Measurements from ENCODE around the gene UTP25.

DNA sequence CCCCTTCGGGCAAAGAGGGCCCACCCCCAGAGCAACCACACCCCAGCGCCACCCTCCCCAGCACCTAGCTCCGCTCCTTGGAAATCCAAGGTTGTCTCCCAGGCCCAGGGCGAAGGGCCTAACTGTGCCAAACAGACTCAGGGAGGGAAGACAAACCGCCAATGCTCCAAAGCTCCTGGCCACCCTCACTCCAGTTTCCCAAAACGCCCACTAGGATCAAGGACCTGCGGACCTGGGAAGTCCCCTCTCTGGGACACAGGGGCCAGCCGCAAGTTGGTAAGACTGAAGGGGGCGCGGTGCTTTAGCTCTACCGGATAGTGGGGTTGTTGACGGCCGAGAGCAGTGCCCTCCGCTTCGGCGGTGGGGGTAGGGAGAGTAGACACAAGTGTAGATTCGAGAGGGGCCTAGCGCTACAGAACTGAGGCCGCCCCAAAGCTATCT is 22.4 kb upstream of the UTP25 start:
- TF ChIP-seq, protein P1, sequence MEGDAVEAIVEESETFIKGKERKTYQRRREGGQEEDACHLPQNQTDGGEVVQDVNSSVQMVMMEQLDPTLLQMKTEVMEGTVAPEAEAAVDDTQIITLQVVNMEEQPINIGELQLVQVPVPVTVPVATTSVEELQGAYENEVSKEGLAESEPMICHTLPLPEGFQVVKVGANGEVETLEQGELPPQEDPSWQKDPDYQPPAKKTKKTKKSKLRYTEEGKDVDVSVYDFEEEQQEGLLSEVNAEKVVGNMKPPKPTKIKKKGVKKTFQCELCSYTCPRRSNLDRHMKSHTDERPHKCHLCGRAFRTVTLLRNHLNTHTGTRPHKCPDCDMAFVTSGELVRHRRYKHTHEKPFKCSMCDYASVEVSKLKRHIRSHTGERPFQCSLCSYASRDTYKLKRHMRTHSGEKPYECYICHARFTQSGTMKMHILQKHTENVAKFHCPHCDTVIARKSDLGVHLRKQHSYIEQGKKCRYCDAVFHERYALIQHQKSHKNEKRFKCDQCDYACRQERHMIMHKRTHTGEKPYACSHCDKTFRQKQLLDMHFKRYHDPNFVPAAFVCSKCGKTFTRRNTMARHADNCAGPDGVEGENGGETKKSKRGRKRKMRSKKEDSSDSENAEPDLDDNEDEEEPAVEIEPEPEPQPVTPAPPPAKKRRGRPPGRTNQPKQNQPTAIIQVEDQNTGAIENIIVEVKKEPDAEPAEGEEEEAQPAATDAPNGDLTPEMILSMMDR (IDR thresholded peaks at IDR 0.05), result no peak
- TF ChIP-seq POLR2AphosphoS5 (IDR thresholded peaks at IDR 0.05), result no peak
